ENCODE measurements around the gene COPS9. TPM values are rescaled to one million over a fixed set of nuclear protein-coding genes. Genes with fewer than 3 reads are reported as not detected.

Gene COPS9
- total RNA-seq, 1 donor from 2014 or later, result 103 TPM

GRCh38 chr2:240138254-240138984 is 2.3 kb upstream of the COPS9 start:
- intact Hi-C loops (cut with micrococcal nuclease), result loop anchor here (5.0 kb wide), 1 partner anchor 299 kb away; the partner anchor contains the start of gene GPC1

DNA sequence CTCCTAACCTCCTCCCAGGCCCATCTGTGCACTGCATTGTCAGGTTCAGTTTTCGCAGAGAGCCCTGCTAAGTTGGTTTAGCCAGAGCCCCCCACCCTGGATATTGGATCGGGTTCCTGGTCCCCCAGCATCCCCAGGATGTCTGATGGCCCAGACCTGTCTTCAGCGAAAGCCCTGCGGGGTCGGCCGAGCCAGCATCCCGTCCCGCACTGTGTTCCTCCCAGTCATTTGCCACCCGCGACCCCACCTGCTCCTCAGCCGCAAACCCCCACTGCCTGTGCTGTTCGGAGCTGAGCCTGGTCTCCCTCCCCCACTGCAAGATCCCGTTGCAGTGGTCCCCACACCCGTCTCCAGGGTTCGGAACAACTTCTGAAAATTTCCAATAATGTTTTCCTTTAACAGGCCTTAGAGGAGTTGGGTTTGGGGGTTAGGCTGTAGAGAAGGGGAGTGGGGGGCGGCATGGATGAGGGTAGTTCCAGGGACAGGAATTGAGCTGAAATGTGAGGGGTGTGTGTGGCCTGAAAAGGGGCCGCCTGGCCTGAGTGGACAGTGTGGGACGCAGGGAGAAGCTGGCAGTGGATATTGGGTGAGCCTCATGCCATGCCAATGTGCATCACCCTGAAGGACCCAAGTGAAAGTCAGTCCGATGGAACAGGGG is 1.6 kb upstream of the COPS9 start:
- intact Hi-C loops (cut with micrococcal nuclease), result loop anchor here (5.0 kb wide), 1 partner anchor 300 kb away; the partner anchor contains the start of gene GPC1

GRCh38 chr2:240136671-240137292 is 677 bp upstream of the COPS9 start:
- intact Hi-C loops (cut with micrococcal nuclease), result loop anchor here (1.0 to 5.0 kb wide), 2 partner anchors 111 to 301 kb away; partner anchors contain the start of genes GPC1 and NDUFA10

DNA sequence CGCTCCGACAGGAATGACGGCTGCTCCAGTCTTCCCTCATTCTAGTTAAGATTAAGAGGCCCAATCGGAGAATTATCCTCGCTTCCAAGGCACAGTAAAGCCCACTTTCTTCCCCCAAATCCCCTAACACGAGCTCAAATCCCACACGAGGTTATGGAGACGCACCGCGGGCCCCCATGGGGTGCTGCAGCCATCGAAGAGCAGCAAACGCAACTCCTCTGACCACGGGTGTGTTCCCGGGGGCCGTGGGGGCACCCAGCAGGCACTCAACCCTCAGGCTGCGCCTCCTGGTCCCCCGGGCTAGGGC is 446 bp downstream of the COPS9 start:
- intact Hi-C loops (cut with micrococcal nuclease), result loop anchor here (1.0 to 5.0 kb wide), 2 partner anchors 110 to 302 kb away; partner anchors contain the start of genes GPC1 and NDUFA10

DNA sequence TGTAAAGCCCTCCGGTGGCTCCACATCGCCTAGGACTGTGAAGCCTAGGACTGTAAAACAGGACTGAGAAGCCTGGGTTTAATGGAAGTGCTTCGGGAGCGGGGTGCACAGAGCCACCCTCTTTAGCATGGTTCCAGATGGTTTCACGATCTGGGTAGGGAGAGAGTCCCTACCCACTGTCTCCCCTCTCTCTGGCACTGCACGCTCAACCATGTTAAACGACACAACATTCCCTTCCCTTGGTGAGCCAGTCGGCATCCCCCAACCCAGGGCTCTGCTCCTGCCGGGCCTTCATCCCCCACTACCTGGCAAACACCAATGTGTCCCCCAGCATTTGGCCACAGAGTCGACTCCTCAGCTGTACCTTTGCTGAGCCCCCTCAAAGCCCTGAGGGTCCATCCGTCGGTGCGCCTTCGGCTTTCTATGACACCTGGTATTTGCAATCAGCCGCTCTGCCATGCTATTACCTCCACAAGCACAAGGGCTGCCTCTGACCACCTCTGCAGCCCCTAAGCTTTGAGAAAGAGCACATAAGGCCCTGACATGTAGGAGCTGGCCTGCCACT is 1.1 kb downstream of the COPS9 start:
- intact Hi-C loops (cut with micrococcal nuclease), result loop anchor here (5.0 kb wide), 1 partner anchor 302 kb away; the partner anchor contains the start of gene GPC1

DNA sequence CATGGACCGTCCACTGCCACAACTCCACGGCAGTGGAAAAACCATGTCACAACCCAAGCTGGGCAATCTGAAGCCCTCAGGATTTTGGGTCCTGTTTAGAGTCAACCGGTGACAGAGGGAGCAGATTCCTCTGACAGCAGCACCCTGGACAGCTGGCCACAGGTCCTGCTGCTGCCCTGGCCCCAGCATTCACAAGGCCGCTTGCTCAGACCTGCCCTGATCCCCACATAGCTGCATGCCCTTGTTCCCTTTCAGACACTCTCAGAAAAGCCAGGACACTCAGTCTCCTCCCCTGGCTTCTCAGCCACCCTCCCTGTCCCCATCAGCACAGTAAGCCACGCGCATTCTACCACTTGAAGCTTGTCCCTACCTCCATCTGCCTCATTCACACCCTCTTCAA is 1.6 kb downstream of the COPS9 start:
- intact Hi-C loops (cut with micrococcal nuclease), result no loop called here

DNA sequence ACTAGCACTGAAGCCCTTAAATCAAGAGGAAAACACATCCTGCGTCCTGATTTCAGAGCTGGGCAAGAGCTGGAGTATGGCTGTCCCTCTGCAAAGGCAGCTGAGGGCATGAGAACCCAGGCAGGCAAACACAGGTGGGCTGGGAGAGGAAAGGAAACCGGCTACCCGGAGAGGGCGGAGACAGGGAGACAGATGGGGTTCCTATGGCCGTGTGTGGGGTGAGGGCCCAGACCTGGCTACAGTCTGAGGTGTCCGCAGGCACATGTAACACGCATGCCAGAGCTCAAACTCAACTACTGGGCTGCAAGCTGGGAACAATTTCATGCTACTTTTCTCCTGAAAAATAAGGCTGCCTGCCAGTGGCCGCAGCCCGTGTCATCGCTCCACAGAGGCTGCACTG is 2.7 kb downstream of the COPS9 start:
- intact Hi-C loops (cut with micrococcal nuclease), result no loop called here

DNA sequence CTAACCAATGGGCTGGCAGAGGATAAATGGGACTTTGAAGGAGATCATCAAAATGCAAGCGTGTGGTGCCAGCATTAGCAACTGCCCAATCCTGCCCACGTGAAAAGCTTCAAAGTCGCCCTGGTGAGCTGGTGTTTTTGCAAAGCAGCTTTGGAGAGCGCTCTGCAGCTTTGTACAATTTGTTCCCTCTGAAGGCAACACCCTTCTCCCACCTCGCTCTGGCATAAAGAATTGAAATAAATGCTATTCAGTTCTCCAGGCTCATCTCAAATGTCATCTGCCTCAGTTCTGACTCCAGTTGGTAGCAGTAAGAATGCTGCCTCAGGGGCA is 3.5 kb downstream of the COPS9 start:
- intact Hi-C loops (cut with micrococcal nuclease), result no loop called here

DNA sequence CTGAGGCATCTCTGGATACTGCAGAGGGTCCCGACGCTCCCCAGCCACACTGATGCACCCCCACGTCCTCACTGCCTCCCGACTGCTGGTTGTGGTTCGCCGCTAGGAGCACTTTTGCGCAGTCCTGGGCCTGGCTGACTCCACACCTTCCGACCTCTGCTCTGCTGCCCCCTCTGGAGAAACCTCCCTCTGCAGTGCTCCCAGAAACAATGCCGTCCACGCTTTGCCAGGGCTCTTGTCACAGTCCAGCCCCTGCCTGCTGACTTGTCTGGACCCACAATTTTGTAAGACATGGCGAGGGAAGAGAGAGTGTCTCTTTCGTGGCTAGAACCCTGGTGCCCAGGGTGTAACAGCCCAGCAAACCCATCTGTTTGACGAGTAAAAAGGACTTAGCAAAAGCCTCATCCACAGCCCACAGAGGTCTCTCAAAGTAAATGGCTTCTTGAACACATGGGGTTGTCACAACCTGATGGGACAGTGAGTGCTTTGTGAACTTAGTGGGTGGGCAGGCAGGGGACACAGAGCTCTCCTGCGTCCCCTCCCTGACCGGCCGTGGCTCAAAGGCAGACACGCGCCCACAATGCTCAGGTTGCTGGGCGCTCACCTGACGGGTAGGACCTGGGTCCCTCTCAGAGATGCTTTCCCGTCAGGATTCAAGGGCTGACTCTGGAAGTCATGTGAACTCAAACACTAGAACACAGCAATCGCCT is 4.0 kb downstream of the COPS9 start:
- intact Hi-C loops (cut with micrococcal nuclease), result no loop called here

DNA sequence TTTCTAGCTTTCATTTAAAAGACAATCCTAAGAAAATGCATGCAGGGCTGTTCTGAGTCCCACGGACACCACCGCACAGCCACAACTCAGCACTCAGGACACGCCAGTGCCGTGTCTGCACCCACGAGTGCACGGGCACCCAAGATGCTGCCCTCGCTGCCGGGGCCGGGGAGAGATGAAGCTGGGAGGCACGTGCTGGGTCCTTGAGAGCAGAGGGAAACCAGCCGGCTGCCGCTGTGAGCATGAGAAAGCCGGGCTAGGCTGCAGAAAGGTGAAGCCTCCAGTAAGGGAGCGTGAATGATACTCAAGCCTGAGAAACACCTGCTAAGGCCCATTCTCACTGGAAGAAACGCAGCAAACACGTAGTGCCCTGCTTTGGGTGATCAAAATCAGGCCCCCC is 4.8 kb downstream of the COPS9 start:
- intact Hi-C loops (cut with micrococcal nuclease), result no loop called here

- intact Hi-C loops (cut with micrococcal nuclease), result no loop called here
These were observed 5.5 kb downstream of the COPS9 start for GRCh38 chr2:240130393-240131195.

DNA sequence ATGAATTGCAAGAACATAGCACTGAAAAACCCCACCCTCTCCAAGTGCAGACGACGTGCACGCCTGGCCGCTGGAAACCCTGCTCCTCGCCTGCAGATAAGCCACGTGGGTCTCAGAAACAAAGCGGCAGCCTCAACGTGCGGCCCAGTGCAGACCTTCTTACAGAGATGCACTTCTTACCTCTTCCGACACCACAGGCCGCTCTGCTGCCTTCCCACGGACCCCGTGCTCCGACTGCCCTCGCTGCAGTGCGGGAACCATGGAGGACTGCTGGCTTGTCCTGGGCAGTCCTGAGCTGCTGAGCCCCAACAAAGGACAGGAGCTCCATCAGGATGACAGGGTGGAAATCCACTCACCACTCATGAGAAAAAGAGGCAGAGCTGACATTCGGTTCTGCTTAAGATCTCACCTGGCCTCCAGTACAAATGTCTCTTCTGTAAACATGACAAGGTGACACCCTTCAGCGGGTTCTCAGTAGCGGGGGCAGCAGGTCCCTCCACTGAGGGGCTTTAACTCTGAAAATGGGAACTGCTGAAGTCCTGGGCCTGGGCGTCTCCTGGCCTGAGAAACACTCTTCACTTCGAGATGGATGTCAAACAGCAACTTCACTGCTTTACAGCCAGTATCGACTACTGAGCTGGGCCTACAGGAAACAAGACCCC is 6.2 kb downstream of the COPS9 start:
- intact Hi-C loops (cut with micrococcal nuclease), result no loop called here

DNA sequence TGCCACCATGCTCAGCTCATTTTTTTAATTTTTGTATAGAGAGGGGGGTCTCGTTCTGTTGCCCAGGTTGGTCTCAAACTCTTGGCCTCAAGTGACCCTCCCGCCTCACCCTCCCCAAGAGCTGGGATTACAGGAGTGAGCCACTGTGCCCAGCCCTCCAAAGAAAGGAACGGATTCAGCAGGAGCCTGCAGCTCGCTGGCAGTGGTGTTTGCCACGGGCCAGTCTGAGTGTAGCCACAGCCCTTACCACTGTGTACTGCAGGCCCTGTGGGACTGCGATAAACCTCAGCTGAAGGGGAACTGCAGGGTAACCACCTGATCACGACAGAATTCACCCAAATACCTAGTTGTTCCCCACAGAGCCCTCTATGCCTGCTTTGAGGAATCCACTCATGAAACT is 6.8 kb downstream of the COPS9 start:
- intact Hi-C loops (cut with micrococcal nuclease), result no loop called here

DNA sequence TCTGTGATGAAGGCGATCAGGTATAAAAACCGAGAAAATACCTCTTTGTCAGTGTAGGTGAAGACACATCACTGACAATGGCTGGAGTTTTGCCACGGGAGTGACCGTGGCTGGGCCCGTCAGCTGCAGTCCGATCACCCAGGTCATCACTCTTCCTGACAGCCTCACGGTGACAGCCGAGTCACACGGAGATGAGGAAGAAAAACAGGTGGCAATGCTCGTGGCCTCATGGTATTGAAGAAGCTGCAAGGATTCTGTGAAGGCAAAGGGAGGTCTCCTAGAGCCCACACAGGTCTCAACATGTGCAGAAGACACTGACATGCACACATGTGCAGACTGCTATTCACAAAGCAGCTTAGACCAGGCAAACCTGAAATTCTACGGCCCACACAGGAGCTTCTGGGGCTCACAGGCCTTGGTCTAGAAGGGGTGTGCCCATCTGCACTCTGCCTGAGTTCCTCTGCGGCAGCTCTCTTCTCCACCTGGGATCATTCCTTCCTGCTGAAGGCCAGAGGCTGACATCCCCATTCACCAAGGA is 7.4 kb downstream of the COPS9 start:
- intact Hi-C loops (cut with micrococcal nuclease), result no loop called here

- intact Hi-C loops (cut with micrococcal nuclease), result no loop called here
These were observed 8.0 kb downstream of the COPS9 start for GRCh38 chr2:240127911-240128607.

DNA sequence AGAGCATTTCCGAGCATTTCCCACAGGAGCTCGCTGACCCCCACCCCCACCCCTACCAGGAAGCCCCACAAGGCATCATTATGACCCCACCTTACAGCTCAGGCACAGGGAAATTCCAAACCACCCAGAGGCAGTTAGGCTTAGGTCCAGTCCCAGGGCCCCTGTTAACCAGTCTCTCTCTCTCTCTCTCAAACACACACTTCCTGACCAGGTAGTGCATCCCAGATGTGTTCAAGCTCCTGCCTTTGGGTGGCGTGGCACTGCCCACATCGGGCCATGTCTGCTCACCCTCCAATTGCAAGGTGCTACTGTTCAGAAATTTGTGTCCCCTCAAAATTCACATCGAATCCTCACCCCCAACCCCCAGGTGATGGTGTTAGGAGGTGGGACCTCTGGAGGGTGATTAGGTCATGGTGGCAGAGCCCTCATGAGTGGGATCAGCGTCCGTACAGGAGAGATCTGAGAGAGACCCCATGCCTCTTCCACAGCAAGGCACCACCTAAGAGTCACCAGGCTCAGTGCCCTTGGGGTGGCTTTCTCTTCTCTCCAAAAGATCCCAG is 8.8 kb downstream of the COPS9 start:
- intact Hi-C loops (cut with micrococcal nuclease), result no loop called here

DNA sequence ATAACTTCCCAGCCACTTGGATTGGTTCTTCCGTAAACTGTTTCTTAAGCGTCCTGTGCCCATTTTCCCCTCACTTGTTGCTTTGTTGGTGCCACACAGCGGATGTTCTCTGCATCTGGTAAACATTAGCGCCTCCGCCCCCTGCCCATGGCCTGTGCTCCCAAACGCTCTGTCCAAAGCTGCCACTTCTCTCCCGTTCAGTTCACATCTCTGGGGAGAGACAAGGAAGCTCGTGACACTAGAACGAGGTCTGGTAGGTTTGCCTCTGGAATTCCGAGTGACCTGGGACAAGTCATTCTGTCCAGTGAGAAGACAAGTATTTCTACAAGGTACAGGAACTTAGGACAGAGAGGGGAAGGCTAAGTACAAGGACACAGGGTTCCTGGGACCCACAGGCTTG is 9.4 kb downstream of the COPS9 start:
- intact Hi-C loops (cut with micrococcal nuclease), result no loop called here

- intact Hi-C loops (cut with micrococcal nuclease), result no loop called here
These were observed 10.4 kb downstream of the COPS9 start for GRCh38 chr2:240125742-240126141.

DNA sequence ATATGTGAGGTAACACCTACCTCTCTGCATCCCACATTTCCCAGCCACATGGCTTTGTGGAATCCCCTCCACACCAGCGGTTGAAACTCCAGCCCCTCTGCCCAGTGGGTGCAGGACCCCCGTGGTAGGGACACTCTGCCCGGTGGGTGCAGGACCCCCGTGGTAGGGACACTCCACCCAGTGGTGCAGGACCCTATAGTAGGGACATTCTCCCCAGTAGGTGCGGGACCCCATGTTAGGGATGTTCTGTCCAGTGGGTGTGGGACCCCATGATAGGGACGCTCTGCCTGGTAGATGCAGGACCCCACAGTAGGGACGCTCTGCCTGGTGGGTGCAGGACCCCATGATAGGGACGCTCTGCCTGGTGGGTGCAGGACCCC is 11.5 kb downstream of the COPS9 start:
- intact Hi-C loops (cut with micrococcal nuclease), result no loop called here

All from T-helper 2 cell treated with Interferon-gamma antibody and Interleukin-4, amounts not matched to agents 100 ng/mL and 5 ng/mL, for 36 hours (primary cell).